HG02938 (cell line): Measurements from ENCODE around the gene DPP8.
"Not testable (repeated sequence)": the region's sequence is repeated elsewhere in the genome, so short reads cannot be mapped to it uniquely, and the experiment has no call there.

Experiments
- ATAC-seq: cut with Tn5 transposase; IDR thresholded peaks from one replicate; pipeline ENCODE4 v1.9.1; 2021; ENCODE audit warnings: mild to moderate bottlenecking, moderate library complexity; ENCODE audit not compliant: unreplicated experiment

DPP8 gene

DNA sequence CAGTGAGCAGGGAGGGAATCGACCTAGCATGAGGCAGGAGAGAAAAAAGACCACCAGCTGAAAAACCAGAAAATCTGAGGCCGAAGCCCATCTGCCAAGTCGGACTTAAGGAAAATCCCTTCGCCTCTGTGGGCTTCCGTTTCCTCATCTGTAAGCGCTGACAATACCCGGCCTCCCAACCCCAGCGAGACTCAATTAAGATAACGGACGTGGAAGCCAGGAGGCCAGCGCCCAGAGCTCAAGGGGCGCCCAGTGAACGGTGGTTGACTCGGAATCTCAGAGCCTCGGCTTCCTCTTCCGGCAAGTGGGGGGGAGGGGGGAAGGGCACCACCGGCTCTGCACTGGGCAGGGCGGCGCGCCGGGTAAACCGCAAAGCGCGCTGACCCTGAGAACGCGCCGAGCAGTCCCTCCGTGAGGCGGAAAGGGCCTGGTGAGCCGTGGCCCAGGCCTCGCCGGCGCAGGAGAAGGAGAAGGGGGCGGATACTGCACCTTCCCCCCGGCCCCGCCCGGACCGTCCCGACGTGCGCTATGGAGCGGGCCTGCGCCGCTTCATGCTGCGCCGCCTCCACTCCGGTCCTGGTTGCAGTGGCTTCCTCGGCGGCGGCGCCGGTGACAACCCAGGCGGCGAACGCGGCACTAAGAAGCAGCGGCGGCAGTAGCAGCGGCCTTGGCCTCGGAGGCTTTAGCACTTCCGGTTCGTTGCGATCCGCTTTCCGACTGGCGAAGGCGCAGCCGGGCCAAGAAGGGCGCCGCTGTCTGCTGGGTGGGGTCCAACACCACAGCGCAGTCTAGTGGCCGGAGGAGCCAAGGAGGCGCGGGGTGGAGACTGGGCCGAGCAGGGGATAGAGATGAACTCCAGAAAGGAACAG is at the start of gene DPP8:
DPP8 (minus strand) TSS at position 693 of the 869 bp plus-strand sequence. CDS start 5,136 bp downstream, outside the sequence.
- peak; percentile 89 for ATAC-seq

GRCh38 chr15:65561934-65562333 is 44.4 kb upstream of the DPP8 start:
- ATAC-seq: no peak

GRCh38 chr15:65559941-65560340 is 42.5 kb upstream of the DPP8 start:
- ATAC-seq: no peak

DNA sequence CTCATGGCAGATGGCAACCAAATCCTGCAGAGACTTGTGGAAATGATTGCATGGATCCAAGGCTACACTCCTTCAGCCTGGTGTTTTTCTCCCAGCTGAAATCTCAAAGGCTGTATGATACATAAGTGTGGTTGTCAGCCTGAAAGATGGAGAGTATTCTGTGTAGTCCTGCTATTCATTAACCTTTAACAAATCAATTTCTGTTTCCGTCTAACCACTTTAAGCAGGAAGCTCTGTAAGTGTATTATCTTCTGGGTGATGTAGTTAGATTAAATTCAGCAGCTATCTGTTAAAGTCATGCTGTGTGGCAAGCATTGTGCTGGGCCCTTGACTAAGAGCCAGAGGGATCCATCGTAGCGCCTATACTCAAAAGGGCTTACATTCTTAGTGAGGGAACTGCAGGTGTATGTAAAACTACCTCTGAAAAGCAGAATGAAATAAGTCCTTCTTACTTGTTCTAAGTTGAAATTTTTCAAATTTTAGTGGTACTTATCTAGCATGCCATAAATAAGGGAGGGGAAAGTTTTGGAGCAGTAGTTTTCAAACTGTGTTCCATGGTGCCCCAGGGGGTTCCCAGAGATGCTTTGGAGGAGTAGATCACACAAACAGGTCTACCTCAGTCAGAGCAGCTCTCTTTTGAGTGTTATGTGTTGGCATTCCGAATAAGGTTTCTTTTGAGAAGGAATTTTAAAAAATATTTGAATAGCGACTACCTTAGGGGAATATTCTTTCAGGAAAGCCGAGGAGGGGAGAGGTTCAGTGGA is 41.7 kb upstream of the DPP8 start:
- no peak for ATAC-seq

- no peak for ATAC-seq
Measured at GRCh38 chr15:65558336-65558735, 40.8 kb upstream of the DPP8 start.

- ATAC-seq: no peak
Measured at GRCh38 chr15:65556622-65557021, 39.1 kb upstream of the DPP8 start.

GRCh38 chr15:65553691-65554090 is 36.2 kb upstream of the DPP8 start:
- ATAC-seq: no peak

GRCh38 chr15:65552851-65553250 is 35.4 kb upstream of the DPP8 start:
- not testable (repeated sequence) for ATAC-seq

- ATAC-seq: no peak
Measured at GRCh38 chr15:65551183-65551582, 33.7 kb upstream of the DPP8 start.

- no peak for ATAC-seq
Measured at GRCh38 chr15:65550681-65551098, 33.2 kb upstream of the DPP8 start.

DNA sequence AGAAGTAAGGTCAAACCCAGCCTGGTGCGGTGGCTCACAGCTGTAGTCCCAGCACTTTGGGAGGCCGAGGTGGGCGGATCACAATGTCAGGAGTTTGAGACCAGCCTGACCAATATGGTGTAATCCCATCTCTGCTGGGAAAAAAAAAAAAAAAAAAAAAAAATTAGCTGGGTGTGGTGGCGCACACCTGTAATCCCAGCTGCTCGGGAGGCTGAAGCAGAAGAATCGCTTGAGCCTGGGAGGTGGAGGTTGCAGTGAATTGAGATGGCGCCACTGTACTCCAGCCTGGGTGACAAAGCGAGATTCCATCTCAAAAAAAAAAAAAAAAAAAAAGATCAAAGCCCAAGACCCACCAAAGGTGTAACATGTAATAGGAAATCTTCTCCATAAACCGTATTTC is 31.8 kb upstream of the DPP8 start:
- ATAC-seq: not testable (repeated sequence)

DNA sequence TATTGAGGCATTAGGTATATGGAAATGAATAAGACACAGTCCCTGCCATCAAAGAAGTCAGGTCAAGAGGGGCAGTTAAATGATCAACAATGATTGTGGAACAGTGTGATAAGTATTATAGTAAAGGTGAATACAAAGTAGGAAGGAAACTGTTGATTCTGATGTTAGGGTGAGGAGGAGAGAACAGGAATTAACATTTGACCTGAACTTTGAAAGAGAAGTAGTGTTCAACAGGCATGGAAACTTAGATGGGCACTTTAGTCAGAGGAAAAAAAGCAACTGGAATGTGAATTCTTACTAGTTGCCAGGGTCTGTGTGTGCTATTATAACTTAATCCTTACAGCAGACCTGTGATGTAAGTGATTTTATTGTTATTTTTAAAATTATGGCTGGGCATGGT is 30.4 kb upstream of the DPP8 start:
- ATAC-seq: no peak

DNA sequence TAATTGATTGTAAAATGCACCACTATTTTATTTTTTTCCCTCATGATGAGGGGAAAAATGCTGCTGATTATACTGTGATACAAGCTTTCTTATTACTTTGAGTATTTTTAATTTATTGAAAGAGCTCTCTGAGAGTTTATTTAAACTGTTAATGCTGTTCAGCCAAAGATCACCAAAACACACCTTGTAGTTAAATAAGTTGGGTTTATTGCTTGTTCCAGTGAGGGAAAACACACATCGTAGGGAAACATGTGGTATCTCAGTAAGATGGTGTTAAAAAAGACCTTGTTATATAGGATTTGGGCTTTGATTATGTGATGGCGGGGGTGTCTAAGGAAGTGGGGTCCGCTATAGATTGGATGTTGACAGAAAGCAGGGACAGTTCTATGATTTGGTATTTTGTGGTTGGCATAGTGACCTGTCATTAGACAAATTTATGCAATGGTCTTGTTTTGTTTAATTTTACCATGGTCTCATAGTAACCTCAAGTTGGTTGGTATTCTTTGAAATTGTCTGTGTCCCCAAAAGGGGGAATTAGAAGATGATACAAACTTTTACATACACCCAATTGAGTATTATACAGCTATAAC is 23.8 kb upstream of the DPP8 start:
- ATAC-seq: no peak

GRCh38 chr15:65540314-65540713 is 22.8 kb upstream of the DPP8 start:
- no peak for ATAC-seq

GRCh38 chr15:65535192-65535591 is 17.7 kb upstream of the DPP8 start:
- ATAC-seq: no peak

GRCh38 chr15:65533057-65533756 is 15.7 kb upstream of the DPP8 start:
- ATAC-seq: no peak

GRCh38 chr15:65532738-65533051 is 15.2 kb upstream of the DPP8 start:
- ATAC-seq: no peak

DNA sequence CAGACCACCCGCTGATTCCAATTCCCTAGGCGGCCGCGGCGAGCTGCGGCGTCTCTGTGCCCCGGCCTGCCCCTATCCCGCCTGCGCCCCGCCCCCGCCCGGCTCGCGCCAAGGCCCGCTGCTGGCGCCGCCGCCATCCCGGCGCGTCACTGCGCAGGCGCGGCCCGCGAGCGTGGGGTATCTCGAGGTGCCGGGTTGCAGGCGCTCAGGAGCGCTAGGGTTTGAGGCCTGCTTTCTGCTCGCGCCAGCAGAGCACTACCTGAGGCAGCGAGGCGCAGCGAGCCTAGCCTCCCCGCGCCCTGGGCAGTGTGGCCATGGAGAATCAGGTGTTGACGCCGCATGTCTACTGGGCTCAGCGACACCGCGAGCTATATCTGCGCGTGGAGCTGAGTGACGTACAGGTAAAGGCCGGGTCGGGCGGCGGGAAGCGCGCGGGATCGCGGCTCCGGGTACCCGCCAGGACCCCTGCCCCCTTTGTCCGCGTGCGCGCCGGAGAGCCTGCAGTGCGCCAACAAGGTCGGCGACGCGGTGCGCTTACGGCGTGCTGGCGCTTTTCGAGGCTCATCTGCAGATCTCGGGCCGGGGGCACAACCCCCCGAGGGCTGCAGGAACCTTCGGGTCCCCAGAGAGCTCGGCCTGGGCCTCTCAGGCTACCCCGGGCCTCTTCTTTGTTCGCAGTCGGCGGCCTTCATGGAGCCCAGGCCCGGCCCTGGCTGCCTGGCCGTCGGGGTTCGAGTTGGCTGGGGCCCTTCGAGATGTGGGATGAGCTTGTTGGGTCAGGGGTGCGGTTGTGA is 13.0 kb upstream of the DPP8 start, which contains the start of gene HACD3:
HACD3 (plus strand) TSS at position 146 of the 794 bp plus-strand sequence; CDS start at position 315, 169 bp downstream.
- no peak for ATAC-seq

GRCh38 chr15:65529762-65530317 is 12.4 kb upstream of the DPP8 start:
- no peak for ATAC-seq
